Measurements from ENCODE around the gene SLC13A3. TPM values are rescaled to one million over a fixed set of nuclear protein-coding genes. Genes with fewer than 3 reads are reported as not detected.

The SLC13A3 gene
- total and polyA plus RNA-seq, 4 donors, result 1.5 to 10.7 (median 8.3) TPM

DNA sequence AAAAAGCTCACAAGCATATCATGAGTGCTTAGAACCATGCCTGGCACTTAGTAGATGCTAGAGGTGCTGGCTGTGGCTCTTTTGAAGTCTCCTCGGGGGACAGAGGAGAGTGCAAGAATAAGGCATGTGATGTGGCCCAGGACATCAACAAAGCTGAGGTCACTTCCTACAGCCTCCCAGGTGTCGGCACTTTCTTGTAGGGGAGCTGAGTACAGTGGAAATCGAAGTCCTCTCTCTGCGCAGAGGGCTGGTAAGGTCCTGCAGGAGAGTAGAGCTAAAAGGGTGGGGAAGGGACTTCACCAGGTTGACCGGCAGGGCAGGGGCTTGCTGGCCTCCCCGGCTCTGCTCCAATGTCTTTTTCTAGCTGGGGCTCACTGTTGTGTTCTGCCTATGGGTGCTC is 11.2 kb downstream of the SLC13A3 start:
- no peak for DNase-seq (ENCODE audit: low spot score)
- 84% methylated on average over 6 of the region's 6 CpGs for WGBS
- TF ChIP-seq EGR1 (IDR thresholded peaks at IDR 0.05; ENCODE audit: low read depth in 2 of 2) (no peak), HNF4G (IDR thresholded peaks at IDR 0.05) (no peak), RXRA (IDR thresholded peaks at IDR 0.05) (no peak), GABPA (IDR thresholded peaks at IDR 0.05 in 1 of 2, conservative IDR thresholded peaks at IDR 0.05 in 1 of 2) (no peak), TAF1 (conservative IDR thresholded peaks at IDR 0.05) (no peak), JUND (IDR thresholded peaks at IDR 0.05) (no peak), SP1 (IDR thresholded peaks at IDR 0.05) (no peak), MAX (IDR thresholded peaks at IDR 0.05) (no peak), FOXA1 (IDR thresholded peaks at IDR 0.05) (no peak), RAD21 (IDR thresholded peaks at IDR 0.05) (no peak), HNF4A (conservative IDR thresholded peaks at IDR 0.05) (no peak), FOXA2 (IDR thresholded peaks at IDR 0.05) (no peak), YY1 (IDR thresholded peaks at IDR 0.05) (no peak), NR2F2 (IDR thresholded peaks at IDR 0.05) (no peak)
- TF ChIP-seq, protein P1, sequence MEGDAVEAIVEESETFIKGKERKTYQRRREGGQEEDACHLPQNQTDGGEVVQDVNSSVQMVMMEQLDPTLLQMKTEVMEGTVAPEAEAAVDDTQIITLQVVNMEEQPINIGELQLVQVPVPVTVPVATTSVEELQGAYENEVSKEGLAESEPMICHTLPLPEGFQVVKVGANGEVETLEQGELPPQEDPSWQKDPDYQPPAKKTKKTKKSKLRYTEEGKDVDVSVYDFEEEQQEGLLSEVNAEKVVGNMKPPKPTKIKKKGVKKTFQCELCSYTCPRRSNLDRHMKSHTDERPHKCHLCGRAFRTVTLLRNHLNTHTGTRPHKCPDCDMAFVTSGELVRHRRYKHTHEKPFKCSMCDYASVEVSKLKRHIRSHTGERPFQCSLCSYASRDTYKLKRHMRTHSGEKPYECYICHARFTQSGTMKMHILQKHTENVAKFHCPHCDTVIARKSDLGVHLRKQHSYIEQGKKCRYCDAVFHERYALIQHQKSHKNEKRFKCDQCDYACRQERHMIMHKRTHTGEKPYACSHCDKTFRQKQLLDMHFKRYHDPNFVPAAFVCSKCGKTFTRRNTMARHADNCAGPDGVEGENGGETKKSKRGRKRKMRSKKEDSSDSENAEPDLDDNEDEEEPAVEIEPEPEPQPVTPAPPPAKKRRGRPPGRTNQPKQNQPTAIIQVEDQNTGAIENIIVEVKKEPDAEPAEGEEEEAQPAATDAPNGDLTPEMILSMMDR (IDR thresholded peaks at IDR 0.05; ENCODE audit: low read depth, low read length, missing input control), result no peak
- TF ChIP-seq, protein P2, sequence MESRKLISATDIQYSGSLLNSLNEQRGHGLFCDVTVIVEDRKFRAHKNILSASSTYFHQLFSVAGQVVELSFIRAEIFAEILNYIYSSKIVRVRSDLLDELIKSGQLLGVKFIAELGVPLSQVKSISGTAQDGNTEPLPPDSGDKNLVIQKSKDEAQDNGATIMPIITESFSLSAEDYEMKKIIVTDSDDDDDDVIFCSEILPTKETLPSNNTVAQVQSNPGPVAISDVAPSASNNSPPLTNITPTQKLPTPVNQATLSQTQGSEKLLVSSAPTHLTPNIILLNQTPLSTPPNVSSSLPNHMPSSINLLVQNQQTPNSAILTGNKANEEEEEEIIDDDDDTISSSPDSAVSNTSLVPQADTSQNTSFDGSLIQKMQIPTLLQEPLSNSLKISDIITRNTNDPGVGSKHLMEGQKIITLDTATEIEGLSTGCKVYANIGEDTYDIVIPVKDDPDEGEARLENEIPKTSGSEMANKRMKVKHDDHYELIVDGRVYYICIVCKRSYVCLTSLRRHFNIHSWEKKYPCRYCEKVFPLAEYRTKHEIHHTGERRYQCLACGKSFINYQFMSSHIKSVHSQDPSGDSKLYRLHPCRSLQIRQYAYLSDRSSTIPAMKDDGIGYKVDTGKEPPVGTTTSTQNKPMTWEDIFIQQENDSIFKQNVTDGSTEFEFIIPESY (IDR thresholded peaks at IDR 0.05), result no peak
- TF ChIP-seq, protein P3, sequence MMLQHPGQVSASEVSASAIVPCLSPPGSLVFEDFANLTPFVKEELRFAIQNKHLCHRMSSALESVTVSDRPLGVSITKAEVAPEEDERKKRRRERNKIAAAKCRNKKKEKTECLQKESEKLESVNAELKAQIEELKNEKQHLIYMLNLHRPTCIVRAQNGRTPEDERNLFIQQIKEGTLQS (IDR thresholded peaks at IDR 0.05), result no peak
- TF ChIP-seq, protein P4, sequence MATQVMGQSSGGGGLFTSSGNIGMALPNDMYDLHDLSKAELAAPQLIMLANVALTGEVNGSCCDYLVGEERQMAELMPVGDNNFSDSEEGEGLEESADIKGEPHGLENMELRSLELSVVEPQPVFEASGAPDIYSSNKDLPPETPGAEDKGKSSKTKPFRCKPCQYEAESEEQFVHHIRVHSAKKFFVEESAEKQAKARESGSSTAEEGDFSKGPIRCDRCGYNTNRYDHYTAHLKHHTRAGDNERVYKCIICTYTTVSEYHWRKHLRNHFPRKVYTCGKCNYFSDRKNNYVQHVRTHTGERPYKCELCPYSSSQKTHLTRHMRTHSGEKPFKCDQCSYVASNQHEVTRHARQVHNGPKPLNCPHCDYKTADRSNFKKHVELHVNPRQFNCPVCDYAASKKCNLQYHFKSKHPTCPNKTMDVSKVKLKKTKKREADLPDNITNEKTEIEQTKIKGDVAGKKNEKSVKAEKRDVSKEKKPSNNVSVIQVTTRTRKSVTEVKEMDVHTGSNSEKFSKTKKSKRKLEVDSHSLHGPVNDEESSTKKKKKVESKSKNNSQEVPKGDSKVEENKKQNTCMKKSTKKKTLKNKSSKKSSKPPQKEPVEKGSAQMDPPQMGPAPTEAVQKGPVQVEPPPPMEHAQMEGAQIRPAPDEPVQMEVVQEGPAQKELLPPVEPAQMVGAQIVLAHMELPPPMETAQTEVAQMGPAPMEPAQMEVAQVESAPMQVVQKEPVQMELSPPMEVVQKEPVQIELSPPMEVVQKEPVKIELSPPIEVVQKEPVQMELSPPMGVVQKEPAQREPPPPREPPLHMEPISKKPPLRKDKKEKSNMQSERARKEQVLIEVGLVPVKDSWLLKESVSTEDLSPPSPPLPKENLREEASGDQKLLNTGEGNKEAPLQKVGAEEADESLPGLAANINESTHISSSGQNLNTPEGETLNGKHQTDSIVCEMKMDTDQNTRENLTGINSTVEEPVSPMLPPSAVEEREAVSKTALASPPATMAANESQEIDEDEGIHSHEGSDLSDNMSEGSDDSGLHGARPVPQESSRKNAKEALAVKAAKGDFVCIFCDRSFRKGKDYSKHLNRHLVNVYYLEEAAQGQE (IDR thresholded peaks at IDR 0.05), result no peak

More for the DNA sequence above, 11.2 kb downstream of the SLC13A3 start:
- H3K27me3 ChIP-seq (ENCODE audit: control insufficient read depth in 4 of 4, insufficient read depth in 4 of 4, low read length in 3 of 4), result no peaks in the 10 kb centered on the region
- peak overlapping the region in 1 of 2 donors; percentile 49 for H3K27ac ChIP-seq (ENCODE audit: low read depth in 1 of 2, low read length in 2 of 2)
- H3K4me3 ChIP-seq (ENCODE audit: low read depth in 1 of 3, low read length in 3 of 3), result no peak overlapping the region
- no peak overlapping the region for H3K9ac ChIP-seq (ENCODE audit: low read depth in 1 of 2, low read length in 2 of 2)
- H3K9me3 ChIP-seq (ENCODE audit: control insufficient read depth in 4 of 4, low read length in 3 of 4), result no peaks in the 10 kb centered on the region
- H3K36me3 ChIP-seq (ENCODE audit: control insufficient read depth in 4 of 4, insufficient read depth in 3 of 4, low read depth in 1 of 4, low read length in 3 of 4), result no peaks in the 10 kb centered on the region
- H3K4me1 ChIP-seq (ENCODE audit: control insufficient read depth in 4 of 4, insufficient read depth in 4 of 4, low read length in 3 of 4), result peaks cover 3 to 19% (median 14%) of the 10 kb centered on the region in 4 donors

Data from liver (tissue), 9 donors.